HG03139 (cell line): ENCODE data around the gene C16orf78.
A peak's percentile ranks its signal among the peaks of the same experiment; 100 is the strongest.

ENCODE experiments used
- ATAC-seq: cut with Tn5 transposase; IDR thresholded peaks from one replicate; pipeline ENCODE4 v1.9.1; 2021; ENCODE audit not compliant: unreplicated experiment

The C16orf78 gene

DNA sequence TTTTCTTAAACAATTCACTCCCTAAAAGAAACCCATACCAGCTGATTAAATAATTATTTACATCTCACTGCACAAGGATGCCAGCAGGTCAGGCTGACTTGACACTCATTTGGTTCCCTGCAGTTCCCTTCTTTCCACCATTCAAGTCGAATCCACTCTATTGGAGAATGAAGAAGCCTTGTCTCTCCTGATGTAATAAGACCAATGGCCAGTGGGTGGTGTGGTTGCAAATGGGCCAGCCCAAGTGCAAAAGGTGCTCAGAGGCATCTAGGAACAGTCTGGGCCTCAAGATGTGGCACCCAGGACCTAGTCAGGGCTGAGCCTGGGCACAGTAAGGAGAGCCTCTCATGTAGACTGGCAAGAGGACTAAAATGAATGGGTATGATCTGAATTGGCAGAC is 9.3 kb downstream of the C16orf78 start:
- no peak for ATAC-seq

GRCh38 chr16:49395021-49395420 is 21.4 kb downstream of the C16orf78 start:
- no peak for ATAC-seq

- no peak for ATAC-seq
Measured at GRCh38 chr16:49396206-49396720, 22.7 kb downstream of the C16orf78 start.

GRCh38 chr16:49398761-49399160 is 25.2 kb downstream of the C16orf78 start:
- no peak for ATAC-seq

GRCh38 chr16:49399594-49400364 is 26.2 kb downstream of the C16orf78 start:
- ATAC-seq, result peak; percentile 99

- no peak for ATAC-seq
Measured at GRCh38 chr16:49400611-49401010, 27.0 kb downstream of the C16orf78 start.

GRCh38 chr16:49405123-49405522 is 31.5 kb downstream of the C16orf78 start:
- no peak for ATAC-seq

GRCh38 chr16:49405530-49405929 is 31.9 kb downstream of the C16orf78 start:
- ATAC-seq, result no peak

DNA sequence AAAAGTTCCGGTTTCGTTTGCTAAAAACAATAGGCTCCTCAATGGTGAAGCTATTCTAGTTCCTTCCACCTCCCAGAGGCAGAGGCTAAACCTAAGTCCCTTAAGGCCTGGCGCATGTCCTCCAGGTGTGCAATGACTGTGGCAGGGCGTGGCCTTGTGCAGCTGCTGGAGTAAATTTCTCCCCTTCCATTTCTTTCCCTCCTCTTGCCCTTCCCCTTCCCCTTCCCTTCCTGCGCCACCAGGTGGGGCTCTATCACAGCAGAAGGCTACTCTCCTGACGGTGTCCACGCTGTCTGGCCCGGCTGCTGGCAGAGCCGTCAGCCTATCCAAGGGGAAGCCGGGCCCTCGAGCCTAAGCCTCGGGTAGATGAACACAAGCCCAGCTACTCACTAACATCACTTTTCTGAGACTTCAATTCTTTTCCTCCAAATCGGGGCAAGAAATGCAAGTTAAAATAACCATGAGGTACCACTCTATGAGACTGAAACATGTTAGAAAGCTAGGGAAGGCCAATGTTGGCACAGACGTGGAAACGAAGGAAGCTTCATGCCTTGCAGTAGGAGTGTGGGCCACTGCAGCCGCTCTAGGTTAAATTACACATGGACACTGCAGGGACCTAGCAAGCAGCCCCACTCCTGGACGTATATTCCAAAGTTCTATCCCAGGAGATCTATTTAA is 34.4 kb downstream of the C16orf78 start:
- ATAC-seq, result peak; percentile 78

DNA sequence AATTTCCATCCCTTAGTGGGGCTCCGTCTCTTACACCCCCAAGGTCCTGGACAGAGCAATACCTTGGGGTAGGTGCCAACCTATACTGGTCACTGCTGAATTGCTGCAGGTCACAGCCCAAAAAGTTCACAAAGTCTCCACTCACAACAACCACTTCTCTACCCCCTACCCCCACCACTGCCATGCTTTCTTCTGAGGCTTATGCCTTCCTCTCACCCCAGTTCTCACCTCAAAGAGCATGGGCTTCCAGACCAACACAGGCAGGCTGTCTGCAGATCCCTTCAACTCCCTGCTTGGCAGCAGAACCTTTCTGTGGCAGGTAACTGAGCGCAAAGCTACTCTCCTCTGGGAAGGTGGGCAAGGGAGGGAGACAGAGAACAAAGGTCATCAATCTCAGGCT is 35.5 kb downstream of the C16orf78 start:
- no peak for ATAC-seq

- ATAC-seq, result no peak
Measured at GRCh38 chr16:49410226-49410625, 36.6 kb downstream of the C16orf78 start.

DNA sequence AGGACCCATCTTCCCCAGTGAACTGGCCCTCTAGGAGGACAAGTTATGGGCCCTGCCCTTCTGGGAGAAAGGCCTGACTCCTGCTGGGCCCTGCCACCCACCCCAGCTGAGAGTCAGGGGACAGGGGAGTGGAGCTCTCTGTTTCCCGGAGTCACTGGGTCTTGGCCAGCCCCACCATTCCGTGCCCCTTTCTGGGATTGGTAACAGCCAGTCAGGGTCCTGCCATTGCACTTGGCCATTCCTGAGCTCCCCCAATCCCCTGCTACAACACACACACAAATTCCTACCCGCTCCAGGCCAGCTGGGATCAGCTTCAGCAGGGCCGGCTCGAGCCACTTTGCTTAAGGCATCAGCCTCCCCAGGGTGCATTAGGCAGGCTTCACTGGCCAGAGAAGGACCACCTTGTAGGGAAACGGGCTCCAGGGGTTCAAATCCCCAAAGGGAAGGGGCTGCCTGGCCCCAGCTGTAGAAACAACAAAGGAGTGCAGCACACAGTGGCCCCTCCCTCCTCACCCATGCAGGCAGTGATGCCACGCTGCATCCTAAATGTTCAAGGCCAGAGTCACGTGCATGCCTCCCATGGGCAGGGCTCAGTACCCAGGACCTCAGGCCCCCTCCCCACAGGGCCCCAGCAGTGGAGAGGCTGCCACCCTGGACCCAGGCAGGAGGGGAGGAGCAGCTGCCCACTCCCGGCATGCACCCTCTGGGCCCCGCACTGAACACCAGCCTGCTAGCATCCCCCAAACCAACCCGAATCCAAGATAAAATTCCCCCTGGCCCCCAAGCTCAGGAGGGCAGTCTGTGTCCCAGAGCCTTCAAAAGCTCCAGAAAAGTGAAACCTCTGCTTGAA is 37.7 kb downstream of the C16orf78 start:
- ATAC-seq, result no peak

DNA sequence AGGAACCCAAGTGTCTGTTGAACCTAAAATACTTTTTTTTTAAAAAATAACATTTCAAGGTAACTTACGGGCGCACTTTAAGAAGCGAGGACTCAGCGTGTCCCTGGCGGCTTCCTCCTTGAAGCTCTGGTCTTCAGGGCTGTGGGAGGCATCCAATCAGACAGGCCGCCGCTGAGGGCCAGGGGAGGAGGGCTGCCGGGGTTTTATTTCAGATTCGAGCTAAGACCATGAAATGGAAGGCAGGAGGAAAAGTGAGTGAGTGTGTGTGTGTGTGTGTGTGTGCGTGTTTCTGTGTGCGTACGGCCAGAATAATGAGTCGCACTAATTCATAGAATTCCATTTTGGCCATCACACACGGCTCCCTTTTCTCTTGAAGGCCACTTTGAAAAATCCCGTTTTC is 41.1 kb downstream of the C16orf78 start:
- no peak for ATAC-seq

- ATAC-seq, result no peak
Measured at GRCh38 chr16:49415083-49415482, 41.5 kb downstream of the C16orf78 start.

DNA sequence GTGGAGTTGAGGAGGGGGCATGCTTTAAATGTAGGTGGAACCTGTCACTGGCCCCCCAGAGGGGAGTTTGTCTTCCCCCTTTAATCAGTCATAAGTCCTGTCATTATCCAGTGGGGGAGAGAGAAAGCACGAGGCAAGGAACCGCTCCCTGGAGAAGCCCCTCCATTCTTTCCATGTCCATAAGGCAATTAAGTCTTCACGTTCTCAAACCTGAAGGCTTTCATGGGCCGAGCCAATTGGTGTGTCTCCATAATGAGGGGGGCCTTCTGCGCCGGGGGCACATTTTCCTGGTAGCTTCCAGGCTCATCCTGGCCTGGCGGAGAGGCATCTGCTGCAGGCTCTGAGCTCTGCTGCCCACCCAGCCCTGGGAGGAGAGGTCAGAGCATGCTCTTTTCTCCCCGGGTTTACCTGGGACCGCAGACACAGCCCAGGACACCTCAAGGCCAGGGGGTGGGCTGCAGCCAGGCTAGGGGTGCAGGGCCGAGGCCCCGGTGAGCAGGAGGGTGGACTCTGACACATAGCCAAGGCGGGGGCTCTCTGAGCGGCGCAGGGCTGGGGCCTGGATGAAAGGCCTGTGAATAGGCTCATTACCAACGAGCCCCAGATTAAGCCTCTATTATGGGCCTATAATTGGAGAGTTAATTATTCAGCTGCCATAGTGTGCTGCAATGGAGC is 42.5 kb downstream of the C16orf78 start:
- ATAC-seq, result no peak

GRCh38 chr16:49417354-49417753 is 43.8 kb downstream of the C16orf78 start:
- ATAC-seq, result no peak

DNA sequence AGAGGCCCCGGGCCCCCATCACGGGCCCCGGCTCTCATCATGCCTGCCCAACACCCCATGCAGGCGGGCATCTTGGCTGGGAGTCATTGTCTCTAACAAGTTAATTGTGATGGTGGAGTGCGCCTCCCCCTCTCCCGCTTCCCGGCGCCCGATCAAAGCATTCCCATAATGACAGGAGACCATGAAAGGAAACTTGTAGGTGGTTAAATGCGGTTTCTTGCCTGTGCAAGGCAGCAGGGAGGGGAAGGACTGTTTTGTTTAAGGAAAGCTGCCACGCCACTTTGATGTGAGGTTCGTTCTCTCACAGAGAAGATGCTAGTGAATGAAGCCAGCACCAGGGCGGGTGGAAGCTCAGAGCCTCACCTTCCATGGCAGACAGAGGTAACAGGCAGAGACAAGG is 45.4 kb downstream of the C16orf78 start:
- no peak for ATAC-seq

DNA sequence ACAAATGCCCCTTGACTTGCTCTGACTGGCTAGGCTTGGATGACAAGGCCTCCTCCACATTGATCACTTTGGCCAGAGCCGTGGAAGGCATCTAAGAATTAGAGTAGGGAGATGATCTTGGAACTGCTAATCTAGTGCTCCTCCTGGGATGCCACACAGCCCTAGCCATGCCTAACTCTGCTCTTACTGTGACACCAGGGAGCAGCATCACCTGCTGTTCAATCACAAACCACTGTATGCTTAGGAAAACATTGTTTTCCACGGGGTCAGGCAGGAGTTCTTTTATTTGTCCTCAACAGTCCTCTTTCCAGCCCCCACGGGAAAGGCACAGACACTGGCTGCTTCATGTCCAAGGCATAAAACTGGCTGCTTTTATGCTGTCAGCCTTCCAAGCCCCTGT is 46.3 kb downstream of the C16orf78 start:
- no peak for ATAC-seq

DNA sequence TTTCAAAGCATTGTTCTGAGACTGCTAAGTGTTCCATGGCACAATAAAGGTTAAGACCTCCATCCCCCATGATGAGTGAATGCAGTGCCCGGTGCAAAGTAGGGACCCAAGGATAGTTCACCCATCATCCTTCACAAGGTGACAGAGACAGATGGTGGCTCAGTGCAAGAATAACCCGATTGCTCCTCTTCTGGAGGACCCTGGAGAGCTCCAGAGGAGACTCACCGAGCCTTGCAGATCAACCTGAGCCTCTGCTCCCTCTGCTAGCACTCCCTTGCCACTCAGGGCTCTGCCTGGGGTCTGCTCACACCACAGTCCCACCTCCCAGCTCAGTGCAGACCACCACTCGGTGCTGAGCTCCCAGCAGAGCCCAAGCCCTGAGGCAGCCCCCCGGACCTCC is 49.3 kb downstream of the C16orf78 start:
- ATAC-seq, result no peak

DNA sequence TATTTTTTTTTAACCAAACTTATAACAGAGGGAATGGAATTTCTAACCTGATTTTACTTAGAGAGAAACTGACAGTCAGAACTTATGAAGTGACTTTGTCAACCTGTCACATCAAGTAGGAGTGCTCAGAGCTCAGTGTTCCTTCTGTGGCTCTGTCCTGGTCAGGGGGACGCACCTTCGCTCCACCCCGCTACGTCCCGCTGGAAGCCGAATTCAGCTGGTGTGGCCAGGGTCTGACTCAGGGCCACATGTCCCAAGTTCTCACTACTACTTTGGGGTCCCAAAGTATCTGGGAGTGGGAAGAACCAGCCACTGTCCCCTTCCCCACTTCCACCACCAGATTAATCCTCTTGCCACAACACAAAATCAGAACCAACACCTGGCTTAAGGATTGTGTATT is 51.4 kb downstream of the C16orf78 start:
- ATAC-seq, result no peak

GRCh38 chr16:49427771-49428170 is 54.2 kb downstream of the C16orf78 start:
- no peak for ATAC-seq
